NCI-H2196 treated with DMSO at 0.1 percent for 48 hours (cell line): ENCODE results near the gene ALDH1A2.
"Not testable (repeated sequence)": the region's sequence is repeated elsewhere in the genome, so short reads cannot be mapped to it uniquely, and the experiment has no call there.

ENCODE experiments used
- DNase-seq: peaks from one replicate; lab custom pipeline; 2025; ENCODE audit not compliant: unreplicated experiment; lab: John Stamatoyannopoulos, UW

ALDH1A2 gene

DNA sequence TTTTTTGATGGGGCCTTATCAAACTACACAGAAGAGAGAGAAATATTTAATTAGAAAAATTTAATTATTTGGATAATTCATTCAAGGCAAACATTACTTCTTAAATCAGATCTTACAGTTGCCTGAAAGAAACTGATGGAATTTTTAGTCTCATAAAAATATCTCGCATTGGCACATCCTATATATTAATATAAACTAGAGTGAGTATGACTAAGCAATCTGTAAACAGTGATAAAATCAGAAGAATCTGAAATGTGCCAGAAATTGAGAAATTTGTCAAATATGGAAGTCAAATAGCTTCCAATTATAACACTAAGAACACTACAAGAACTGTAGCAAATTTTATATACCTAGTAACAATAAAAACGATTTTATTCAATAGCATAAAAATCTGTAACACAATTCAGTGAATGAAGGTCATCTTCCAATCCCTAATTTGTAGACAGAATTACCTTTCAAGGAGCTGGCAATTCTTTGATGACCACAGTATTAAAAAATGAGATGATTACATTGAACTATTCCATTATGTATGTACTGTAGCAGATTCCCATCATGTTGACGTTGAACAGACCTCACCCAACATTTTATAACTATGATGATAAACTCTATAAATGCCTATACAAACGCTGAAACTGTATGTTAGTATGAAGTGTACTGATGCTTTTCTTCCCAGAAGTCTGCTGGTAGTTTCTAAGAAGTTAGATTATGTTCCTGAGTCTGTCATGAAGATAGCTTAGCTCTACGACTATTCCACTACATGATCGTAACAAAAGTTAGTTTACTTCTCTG lies 63.0 kb downstream of the ALDH1A2 start:
- no peak for DNase-seq

DNA sequence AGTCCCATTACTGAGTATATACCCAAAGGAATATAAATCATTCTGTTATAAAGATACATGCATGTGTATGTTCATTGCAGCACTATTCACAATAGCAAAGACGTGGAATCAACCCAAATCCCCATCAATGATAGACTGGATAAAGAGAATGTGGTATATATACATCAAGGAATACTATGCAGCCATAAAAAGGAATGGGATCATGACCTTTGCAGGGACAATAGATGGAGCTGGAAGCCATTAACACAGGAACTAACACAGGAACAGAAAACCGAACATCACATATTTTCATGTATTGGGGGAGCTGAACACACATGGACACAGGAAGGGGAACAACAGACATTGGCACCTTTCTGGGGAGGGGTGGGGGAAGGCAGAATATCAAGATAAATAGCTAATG lies 65.8 kb downstream of the ALDH1A2 start:
- not testable (repeated sequence) for DNase-seq

DNA sequence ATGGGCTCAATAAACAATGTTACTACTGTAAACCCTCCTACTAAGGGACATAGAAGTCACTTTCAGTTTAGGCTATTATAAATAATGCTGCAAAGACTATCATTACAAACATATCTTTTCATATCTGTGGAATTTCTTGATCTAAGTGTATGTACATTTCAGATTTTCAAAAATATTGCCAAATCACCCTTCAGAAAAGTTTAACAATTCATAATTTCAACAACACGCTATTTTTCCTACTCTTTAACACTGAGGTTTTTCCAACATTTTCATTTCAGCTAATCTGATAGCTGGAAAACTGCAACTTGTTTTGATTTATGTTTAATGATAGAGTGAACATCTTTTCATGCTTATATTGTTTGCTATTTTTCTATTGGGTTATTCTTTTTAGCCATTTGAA lies 69.0 kb downstream of the ALDH1A2 start:
- no peak for DNase-seq

DNA sequence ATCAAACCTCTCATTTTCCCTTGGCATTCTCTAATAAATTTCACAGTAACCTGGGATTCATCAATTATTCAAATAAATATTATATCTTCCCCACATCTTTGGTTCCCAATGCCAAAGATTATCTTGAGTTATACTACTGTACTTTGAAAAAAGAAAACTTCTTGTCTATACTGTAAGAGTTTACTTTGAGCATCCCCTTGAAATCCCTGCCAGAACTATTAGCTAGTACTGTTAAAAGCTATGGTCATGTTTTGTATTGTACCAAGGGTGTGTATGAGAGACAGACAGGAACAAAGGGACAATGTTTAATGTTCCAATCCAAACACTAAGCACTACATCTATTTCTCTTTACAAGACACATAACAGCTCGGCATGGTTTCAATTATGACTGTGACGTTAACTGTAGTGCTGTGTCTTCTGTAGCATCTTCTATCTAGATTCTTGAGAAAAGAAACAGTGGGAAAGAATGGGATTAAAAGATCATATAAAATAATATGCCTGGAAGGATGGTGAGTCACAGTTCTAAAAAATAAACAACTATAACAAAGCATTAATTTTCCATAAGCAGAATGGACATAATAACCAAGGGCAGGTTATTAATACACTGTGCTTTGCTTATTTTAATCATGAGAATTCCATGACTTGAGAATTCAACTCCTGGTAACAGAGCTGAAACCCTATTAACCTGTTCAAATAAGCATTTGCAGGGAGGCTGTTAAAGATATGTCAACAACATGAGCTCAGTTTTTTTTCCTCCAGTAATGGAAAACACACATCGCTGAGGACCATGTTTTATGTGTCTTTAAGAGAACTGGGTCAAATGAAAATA lies 71.1 kb downstream of the ALDH1A2 start:
- no peak for DNase-seq

DNA sequence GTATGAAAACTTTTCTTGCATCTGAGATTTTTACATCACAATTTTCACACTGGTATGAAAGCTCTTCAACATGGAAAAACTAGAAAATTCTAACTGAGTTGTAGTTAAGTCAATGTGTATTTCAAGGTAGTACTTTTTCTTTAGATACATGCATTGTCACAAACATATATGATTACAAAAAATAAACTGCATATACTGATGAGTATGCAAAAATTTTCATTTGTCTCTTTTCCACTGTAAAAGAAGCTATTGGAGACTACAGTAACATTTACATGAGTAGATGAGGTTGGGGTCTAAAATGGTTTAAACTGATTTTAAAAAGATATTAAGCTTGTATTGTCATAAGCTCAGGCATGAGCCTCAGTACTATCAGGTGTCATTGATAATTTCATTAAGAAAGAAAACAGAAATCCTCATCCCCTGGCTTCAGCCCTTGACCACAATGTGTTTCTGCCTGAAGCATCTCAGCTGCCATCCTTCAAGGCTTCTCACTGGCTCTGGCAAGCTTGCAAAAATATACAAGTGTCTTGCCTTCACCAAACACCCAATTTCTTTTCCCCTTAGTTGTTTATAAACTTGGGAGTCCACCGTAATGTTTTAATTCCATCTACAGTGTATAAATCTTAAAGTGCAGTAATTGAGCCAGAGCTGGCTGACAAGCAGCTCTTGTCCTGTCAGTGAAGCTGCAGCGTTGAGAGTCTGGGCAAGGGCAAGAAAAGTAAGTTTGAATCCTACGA lies 71.9 kb downstream of the ALDH1A2 start:
- no peak for DNase-seq

DNA sequence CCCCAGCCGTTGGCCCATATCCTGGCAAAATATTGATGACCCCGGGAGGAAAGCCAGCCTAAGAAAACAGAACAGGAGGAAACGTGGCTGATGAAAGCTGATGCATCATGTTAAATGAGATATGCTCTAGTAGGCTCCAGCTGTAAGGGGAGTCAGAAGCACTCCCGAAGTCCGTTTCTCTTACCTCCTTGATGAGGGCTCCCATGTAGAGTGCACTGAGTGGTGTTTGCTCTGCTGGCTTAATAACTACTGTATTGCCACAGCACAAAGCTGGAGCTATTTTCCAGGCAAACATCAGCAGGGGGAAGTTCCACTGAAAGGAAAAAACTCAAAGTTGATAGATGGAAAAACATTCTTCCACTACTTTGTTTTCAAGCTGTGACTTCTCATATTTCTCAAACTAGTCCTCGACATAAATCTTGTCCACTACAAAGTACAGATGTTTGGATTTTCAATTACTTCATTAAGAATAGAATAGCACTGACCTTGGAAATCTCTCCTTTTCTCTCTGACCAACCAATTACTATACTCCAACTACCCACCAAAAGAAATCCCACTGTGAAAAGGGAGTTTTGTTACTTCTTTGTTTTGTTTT lies 72.7 kb downstream of the ALDH1A2 start:
- no peak for DNase-seq

DNA sequence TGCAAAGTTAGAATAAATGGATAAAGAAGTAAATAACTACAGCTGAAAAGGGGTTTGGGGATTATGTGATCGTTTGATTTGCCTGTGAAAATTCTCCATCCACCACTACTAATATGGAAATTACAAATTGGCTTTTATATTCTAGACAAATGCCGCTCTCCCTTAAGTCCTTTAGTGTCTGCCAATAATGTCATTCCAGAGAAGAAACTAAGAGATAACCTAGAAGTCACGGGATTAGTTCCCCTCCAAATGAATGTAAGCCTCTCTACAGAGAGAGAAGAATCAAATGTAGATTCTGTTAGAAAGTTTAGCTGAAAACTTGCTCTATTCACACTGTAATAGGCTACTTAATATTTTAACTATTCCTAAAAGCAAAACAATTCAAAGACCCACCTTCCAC lies 92.0 kb downstream of the ALDH1A2 start:
- DNase-seq: no peak

DNA sequence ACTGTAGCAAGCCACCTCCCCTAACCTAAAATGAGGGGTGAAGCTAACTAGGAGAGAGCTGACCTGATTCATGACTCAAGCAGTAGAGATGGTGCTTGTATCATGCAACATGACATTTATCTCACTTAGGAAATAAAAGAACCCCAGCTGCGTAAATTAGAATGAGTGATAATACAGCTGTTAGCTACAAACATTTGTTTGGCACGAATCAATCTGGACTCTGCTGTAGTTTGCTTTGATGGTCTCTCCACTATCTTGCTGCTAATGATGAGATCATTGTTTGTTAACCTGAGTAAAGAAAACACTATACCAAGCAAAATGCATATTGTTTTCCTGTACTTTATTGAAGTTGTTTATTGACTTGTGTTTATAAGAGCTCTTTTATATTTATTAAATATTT lies 92.6 kb downstream of the ALDH1A2 start:
- DNase-seq: no peak

DNA sequence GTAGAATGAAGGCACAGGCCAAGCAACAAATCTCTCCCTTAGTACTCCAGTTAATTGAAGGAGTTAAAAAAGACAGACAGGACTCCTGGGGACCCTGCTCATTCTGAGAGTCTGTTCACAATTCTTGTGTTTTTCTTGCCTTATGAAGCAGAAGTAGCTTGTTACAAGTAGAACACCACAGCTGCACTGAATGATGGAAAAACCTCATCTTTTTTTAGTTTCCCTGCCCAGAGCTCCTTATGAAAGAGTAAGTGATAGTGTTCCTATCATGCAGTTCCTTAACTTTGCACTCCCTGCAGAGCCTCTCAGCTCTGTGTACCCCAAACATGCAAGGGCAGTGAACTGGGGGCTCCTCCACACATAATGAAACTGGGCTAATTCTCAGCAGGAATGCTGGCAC lies 95.5 kb downstream of the ALDH1A2 start:
- no peak for DNase-seq

DNA sequence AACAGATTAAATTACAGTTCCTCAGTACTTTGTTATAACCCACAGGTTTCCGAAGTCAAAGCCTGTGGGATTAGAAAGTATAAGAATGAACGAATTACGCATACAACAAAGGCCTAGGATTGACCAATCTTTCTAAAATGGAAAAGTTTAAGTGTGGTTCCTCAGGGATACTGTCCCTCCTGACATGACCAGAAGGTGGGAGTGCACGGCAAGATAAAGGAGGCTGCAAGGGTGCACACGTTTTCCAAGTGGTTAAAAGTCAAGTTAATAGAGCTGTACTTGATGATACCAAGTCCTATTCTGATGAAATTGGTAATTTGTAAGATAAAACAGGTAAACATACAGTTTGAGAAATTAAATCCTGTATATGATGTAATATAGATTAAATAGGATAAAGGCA lies 96.2 kb downstream of the ALDH1A2 start:
- DNase-seq: no peak

DNA sequence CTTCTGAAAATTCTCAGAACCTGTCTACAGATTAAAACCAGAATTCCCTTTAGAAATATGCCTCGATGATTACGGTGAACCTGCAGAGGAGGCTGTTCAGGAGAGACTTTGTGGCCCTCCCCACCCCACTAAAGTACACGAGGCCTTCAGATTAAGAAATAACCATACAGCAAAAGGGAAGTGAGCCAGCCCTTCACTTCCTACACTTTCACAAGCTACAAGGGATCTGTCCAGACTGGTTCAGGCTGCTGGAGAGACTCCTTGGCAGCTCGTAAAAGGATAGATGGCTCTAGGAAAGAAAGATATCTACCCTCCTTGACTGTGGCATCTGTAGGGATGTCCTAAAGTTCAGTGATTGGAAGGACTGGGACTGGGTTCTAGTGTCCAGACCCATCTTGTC lies 102.6 kb downstream of the ALDH1A2 start:
- DNase-seq: no peak

DNA sequence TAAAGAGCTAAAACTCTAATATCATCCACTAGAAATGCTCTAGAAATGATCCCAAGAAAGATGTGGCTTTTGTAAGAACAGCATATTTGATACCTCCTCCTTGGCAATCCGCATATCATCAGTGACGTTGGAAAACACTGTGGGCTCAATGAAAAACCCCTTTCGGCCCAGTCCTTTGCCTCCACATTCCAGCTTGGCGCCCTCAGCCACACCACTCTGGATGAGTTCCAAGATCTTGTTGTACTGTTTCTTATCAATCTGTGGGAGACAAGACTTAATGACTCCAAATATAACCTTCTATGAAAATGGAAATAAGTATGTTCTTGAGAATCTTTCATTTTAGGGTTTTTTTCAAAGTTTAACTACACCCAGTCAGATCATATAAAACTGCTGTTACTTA lies 103.6 kb downstream of the ALDH1A2 start:
- DNase-seq: no peak

DNA sequence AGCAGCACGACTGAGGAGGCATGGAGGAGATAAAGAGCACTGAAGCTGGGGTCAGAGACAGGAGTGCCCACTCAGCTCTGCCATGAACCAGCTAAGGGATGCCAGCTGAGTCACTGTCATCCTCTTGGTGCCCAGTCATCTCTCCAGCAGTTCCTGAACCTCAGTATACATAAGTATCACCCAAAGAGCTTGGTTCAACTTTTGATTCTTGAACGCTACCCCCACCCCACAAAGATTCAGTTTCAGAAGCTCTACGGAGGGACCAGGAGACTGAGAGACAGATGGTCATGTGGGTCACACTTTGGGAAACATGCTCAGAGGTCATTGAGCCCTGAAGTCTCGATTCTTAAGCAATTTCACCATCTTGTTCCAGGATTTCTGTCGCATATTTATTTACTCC lies 108.4 kb downstream of the ALDH1A2 start:
- DNase-seq: no peak

DNA sequence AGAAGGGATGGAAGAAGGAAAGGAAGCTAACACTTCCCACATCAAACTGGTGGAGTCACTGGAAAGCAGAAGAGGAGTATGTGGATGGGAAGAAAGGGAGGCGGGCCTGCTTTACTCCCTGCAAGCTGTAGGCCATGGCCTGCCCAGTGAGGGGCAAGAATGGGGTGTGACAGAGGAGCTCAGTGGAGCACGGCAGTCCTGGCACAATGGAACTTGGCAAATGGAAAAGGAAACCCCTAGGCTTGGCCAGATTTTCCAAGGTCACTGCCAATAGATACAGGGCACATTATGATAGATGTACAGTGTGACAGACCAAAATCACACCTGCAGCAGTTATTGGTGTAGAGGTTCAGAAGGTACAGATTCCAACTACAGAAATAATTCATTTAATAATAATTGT lies 111.6 kb downstream of the ALDH1A2 start:
- no peak for DNase-seq

DNA sequence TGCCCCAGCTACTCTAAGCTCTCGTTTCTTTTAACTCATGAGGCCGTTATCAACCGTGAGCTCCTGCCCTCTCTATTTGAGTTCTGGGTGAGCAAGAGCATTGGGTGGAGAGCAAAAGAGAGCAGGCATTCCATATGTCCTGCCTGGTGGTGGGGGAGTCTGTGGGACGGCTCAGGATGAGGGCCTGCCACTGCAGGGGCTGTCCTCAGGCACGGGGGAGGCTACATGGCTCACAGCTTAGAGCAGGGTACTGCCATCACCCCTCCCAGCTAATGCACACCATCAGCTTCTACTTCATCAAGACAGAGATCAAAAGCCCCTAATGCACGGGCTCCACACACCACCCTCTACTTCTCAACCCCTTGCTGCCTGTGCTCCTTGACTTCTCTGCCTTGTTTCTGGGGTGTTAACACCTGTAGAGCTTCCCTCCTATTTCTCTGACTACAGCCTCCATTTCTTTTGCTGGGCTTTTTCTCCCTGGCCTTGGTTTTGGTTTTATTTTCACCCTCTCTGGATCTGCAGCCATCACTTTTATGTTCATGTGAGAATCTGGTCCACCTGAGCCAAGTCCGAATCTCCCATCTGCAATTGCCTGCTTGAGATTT lies 114.1 kb downstream of the ALDH1A2 start:
- DNase-seq: no peak

DNA sequence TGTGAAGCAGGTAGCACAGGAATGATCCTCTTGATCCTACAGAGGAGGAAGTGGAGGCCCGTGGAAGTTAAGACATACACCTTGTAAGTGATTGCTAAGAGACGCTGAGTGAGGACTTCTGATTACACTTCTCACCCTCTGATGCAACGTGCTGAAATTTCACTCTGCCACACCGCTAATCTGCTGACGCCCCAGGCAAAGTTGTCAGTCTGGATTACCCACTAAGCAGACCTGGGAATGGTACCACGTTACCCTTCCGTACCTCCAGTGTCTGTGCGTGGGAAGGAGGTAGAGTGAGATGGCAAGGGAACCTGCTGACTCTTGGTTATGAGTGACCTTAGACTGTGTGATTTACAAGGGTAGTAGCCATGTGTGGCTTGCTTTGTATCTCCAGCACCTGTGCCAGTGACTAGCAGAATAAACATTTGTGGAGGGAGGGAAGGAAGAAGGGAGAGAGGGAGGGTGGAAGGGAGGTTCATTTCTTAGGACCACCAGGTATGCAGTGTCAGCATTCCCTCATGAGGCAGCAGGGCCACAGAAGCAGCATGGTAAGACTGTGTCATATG lies 115.0 kb downstream of the ALDH1A2 start:
- DNase-seq: no peak

DNA sequence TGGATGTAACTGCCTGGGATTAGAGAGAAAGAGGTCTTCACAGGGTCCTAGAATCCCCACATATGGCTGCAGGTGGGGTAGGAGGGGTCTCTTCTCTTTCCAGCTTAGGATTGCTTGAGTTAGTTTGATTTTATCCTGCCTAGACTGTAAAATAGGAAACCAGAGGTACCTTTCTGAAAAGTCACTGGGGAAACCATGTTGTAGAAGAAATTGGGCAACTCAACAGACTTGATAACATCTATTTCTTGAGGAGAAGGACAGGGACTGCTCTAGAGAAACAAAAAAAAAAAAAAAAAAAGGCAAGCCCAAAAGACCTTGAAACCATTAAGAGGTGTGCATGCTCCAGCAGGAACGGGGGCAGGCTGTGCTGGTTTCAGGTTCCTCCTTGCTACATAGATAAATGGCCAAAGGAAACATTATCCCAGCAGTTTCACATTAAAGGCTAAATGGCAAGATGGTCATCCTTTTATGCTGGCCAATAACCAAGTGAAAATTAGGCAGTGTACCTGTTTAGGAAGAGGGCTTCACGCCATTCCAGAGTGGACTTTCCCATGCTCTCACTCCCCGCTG lies 116.1 kb downstream of the ALDH1A2 start:
- DNase-seq: no peak

DNA sequence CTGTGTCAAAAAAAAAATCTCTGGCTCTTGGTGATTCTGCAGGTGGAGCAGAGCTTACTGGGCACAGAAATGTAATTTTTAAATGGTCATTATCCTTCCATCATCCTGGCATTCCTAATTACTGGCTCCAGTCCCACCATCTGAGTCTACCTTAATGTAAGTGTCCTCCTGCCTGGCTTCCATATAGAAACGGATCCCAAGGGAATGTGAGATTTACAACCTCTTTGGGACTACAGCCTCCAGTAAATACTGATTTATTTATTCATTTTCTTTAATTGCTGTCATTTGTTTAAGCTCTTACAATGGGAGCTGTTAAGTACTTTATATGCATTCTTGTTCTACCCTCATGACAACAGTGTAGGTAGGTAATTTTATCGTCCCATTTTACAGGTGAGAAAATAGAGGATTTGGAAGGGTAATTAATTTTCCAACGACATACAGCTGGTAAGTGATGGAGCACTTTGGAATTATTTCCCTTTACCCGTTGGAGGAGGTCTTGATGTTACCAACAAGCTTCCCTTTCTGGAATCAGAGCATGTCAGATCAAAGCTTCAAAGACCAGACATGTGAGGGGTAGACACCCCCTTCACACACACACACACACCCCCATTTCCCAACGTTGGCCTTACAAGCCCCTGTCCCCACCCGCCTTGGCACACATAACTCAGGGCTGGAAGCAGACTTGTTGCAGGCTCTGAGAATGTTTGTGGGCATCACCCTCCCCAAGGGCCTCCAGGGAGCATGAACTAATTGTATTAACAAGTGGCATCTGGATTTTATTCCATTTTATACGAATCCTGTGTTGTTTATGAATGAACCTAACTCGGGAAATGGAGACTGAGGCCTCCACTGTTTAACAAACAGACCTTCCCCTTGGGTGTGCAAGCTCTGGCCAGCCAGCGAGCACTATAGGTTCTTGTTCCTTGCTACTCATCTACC lies 116.9 kb downstream of the ALDH1A2 start:
- DNase-seq: no peak

DNA sequence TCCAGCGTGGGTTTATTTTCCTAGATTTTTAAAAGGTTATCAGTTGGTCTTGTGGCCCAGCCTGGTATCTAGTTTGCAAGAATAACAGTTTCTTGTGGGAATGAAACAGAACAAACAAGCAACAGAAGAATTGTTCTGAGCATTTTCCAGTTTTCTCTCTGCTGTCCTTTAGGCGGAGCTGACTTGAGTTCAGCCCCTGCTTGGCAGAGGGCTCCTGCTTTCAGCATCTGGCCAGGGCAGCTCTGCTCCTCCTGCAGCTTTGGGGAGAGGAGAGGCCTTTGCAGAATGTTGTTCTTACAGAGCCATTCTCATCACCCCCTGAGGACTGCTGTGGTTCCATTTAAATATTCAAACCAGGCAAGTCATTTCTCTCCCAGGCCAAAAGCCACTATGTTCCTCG lies 117.7 kb downstream of the ALDH1A2 start:
- no peak for DNase-seq
